Neural progenitor cell (in vitro differentiated cells): ENCODE measurements around the gene MARCHF3.

Experiments used
- CTCF ChIP-seq: fragments of 200-600 bp; sonication (generic); IDR thresholded peaks from 2 replicates; pipeline ENCODE4 v1.5.1; 2017; ENCODE audit warnings: antibody characterized with exemption, mild to moderate bottlenecking
- EZH2 ChIP-seq: fragments of 200-600 bp; sonication (generic); IDR thresholded peaks from 2 replicates; pipeline ENCODE4 v1.6.1; 2017; ENCODE audit warnings: antibody characterized with exemption, mild to moderate bottlenecking, moderate library complexity
- EZH2phosphoT487 ChIP-seq: fragments of 200-600 bp; sonication (generic); IDR thresholded peaks from 2 replicates; pipeline ENCODE4 v1.6.1; 2017; ENCODE audit warnings: antibody characterized with exemption

- TF ChIP-seq CTCF (no peak), EZH2phosphoT487 (no peak), EZH2 (no peak)
These were observed 5.5 kb downstream of the MARCHF3 start for GRCh38 chr5:127024821-127025220.
